Measurements from ENCODE around the gene NEUROD2.

NEUROD2 gene

GRCh38 chr17:39607851-39608130, at the start of gene NEUROD2:
Gene NEUROD2 (minus strand): TSS chr17:39607920. CDS start chr17:39606599, 1,321 bp downstream.
- no peak for DNase-seq

- no peak for DNase-seq
Measured at GRCh38 chr17:39655105-39655504, 47.4 kb upstream of the NEUROD2 start.

GRCh38 chr17:39653662-39654331, 46.1 kb upstream of the NEUROD2 start:
- DNase-seq, result no peak

- DNase-seq, result no peak
Measured at GRCh38 chr17:39653316-39653661, 45.6 kb upstream of the NEUROD2 start.

- no peak for DNase-seq
Measured at GRCh38 chr17:39652587-39653315, 45.0 kb upstream of the NEUROD2 start.

- no peak for DNase-seq
Measured at GRCh38 chr17:39651923-39652586, 44.3 kb upstream of the NEUROD2 start.

- no peak for DNase-seq
Measured at GRCh38 chr17:39650121-39650579, 42.4 kb upstream of the NEUROD2 start.

- no peak for DNase-seq
Measured at GRCh38 chr17:39648616-39649366, 41.1 kb upstream of the NEUROD2 start.

GRCh38 chr17:39647256-39647655, 39.5 kb upstream of the NEUROD2 start:
- DNase-seq, result no peak

GRCh38 chr17:39643271-39643670, 35.6 kb upstream of the NEUROD2 start:
- DNase-seq, result no peak

- no peak for DNase-seq
Measured at GRCh38 chr17:39642291-39643074, 34.8 kb upstream of the NEUROD2 start.

GRCh38 chr17:39641883-39642282, 34.2 kb upstream of the NEUROD2 start:
- no peak for DNase-seq

- no peak for DNase-seq
Measured at GRCh38 chr17:39641097-39641496, 33.4 kb upstream of the NEUROD2 start.

GRCh38 chr17:39640591-39641031, 32.9 kb upstream of the NEUROD2 start:
- DNase-seq, result no peak

GRCh38 chr17:39639566-39640458, 32.1 kb upstream of the NEUROD2 start:
- DNase-seq, result no peak

GRCh38 chr17:39639043-39639442, 31.3 kb upstream of the NEUROD2 start:
- DNase-seq, result no peak

- DNase-seq, result no peak
Measured at GRCh38 chr17:39638317-39638716, 30.6 kb upstream of the NEUROD2 start.

- DNase-seq, result peak; percentile 77
Measured at GRCh38 chr17:39636927-39637736, 29.4 kb upstream of the NEUROD2 start, which contains the start of gene STARD3. Gene STARD3 (plus strand): TSS chr17:39637144. CDS start chr17:39653532, 16,388 bp downstream.

GRCh38 chr17:39636587-39636926, 28.8 kb upstream of the NEUROD2 start:
- DNase-seq, result no peak

- DNase-seq, result no peak
Measured at GRCh38 chr17:39635614-39636176, 28.0 kb upstream of the NEUROD2 start.
